GM18870 (cell line): ENCODE results near the gene SCLY.
"Not testable (repeated sequence)": the region's sequence is repeated elsewhere in the genome, so short reads cannot be mapped to it uniquely, and the experiment has no call there.

Experiments used
- ATAC-seq: cut with Tn5 transposase; IDR thresholded peaks from one replicate; pipeline ENCODE4 v1.9.1; 2021; ENCODE audit warnings: moderate library complexity; ENCODE audit not compliant: unreplicated experiment

The SCLY gene

GRCh38 chr2:238060542-238061314 is at the start of gene SCLY:
TSS of gene SCLY (plus strand) at chr2:238061001. CDS start at chr2:238061055, 54 bp downstream.
- ATAC-seq: peak; percentile 81

GRCh38 chr2:238013806-238014205 is 47.0 kb upstream of the SCLY start:
- no peak for ATAC-seq

- ATAC-seq: no peak
Measured at GRCh38 chr2:238015705-238016104, 45.1 kb upstream of the SCLY start.

GRCh38 chr2:238016526-238016925 is 44.3 kb upstream of the SCLY start:
- ATAC-seq: no peak

- no peak for ATAC-seq
Measured at GRCh38 chr2:238019962-238020361, 40.8 kb upstream of the SCLY start.

GRCh38 chr2:238020816-238021215 is 40.0 kb upstream of the SCLY start:
- no peak for ATAC-seq

- ATAC-seq: no peak
Measured at GRCh38 chr2:238021327-238021726, 39.5 kb upstream of the SCLY start.

- no peak for ATAC-seq
Measured at GRCh38 chr2:238022594-238023157, 38.1 kb upstream of the SCLY start.

- ATAC-seq: no peak
Measured at GRCh38 chr2:238023608-238024007, 37.2 kb upstream of the SCLY start.

- no peak for ATAC-seq
Measured at GRCh38 chr2:238024986-238025385, 35.8 kb upstream of the SCLY start.

GRCh38 chr2:238025741-238026360 is 35.0 kb upstream of the SCLY start:
- no peak for ATAC-seq

GRCh38 chr2:238027058-238027457 is 33.7 kb upstream of the SCLY start:
- no peak for ATAC-seq

- ATAC-seq: no peak
Measured at GRCh38 chr2:238027591-238028415, 33.0 kb upstream of the SCLY start.

- ATAC-seq: no peak
Measured at GRCh38 chr2:238029853-238030252, 30.9 kb upstream of the SCLY start.

- ATAC-seq: no peak
Measured at GRCh38 chr2:238030422-238031155, 30.2 kb upstream of the SCLY start.

- ATAC-seq: no peak
Measured at GRCh38 chr2:238031751-238032150, 29.1 kb upstream of the SCLY start.

GRCh38 chr2:238032755-238033337 is 28.0 kb upstream of the SCLY start:
- no peak for ATAC-seq

- ATAC-seq: not testable (repeated sequence)
Measured at GRCh38 chr2:238033991-238034390, 26.8 kb upstream of the SCLY start.

GRCh38 chr2:238038203-238038602 is 22.6 kb upstream of the SCLY start:
- no peak for ATAC-seq

- ATAC-seq: no peak
Measured at GRCh38 chr2:238039151-238039550, 21.6 kb upstream of the SCLY start.
